ENCODE data around the gene OBP2A. TPM values are rescaled to one million over a fixed set of nuclear protein-coding genes. Genes with fewer than 3 reads are reported as not detected.
A peak's percentile ranks its signal among the peaks of the same experiment; 100 is the strongest.
"Not testable (repeated sequence)": the region's sequence is repeated elsewhere in the genome, so short reads cannot be mapped to it uniquely, and the experiment has no call there.

Gene OBP2A, protein sequence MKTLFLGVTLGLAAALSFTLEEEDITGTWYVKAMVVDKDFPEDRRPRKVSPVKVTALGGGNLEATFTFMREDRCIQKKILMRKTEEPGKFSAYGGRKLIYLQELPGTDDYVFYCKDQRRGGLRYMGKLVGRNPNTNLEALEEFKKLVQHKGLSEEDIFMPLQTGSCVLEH
- not detected in 2 replicates for total RNA-seq (2014; rRNA removed; shearing (Covaris generic))

DNA sequence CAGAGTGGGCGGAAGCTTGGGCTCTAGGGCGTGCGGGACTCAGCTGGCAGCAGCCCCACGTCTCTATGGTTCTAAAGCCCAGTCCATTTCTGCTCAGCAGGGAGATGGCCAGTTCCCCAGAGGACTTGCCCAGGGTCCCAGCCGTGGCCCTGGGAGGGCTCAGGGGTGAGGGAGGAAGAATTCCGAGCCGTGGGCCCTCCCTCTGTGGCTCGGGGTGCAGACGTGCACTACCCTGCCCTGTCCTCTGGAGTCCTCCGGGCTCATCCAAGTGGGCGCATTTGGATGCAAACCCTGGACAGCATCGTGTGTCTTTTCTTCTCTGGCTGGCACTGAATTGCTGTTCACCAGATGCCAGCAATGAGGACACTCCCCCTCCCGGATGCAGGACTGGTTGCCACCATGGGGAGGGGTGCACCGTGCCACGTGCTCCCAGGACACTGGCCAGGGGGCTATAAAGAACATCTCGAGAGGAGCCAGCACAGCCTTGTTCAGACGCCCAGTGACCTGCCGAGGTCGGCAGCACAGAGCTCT is at the start of gene OBP2A:
TSS of gene OBP2A (plus strand) at position 481 of the 531 bp plus-strand sequence. CDS start 55 bp downstream, outside the sequence.
- not testable (repeated sequence) for H3K27me3 ChIP-seq (replicated peaks); H3K9me3 ChIP-seq (replicated peaks); DNase-seq (ENCODE audit: low read depth in 1 of 2, low spot score in 2 of 2)

DNA sequence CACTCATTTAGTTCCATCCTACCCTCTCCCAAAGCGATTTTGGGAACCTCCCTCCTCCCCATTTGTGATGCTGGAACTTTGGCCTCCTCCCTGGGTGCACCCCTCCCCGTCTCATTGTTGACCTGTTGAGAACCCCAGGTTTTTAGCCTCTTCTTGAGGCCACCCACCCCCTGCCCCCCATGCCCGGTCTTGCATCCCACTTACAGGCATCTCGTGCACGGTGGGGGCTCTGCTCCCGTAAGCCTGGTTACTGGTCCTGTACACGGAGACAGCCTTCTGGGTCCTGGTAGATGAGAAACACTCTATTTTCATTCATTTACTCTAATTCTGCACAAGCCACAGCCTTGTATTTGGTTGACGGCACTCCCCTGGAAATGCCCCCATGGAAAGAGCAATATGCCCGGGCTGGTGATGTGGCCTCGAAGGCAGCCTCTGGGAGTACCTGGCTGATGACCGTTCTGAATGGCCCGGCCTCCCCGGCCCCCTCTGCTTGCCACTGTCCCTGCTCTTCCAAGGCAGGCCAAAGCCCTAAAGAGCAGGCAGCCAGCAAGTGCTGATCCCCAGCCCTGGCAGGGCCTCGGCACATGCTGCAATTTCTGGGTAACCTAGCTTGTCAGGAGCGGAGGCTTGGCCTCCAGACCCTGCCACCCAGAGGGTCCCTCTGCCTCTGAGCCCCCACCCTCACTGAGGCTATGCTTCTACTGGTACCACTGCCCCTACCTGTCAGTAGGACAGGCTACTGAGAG is 47.4 kb upstream of the OBP2A start:
- no peak overlapping the region for H3K27ac ChIP-seq
- H3K36me3 ChIP-seq = peaks cover 29% of the 10 kb centered on the region
- no peak overlapping the region for H3K4me3 ChIP-seq
- H3K4me1 ChIP-seq (replicated peaks) = peaks cover 21% of the 10 kb centered on the region
- H3K27me3 ChIP-seq (replicated peaks) = no peaks in the 10 kb centered on the region; the same call in 1 of the 2 replicates
- no peak for DNase-seq (ENCODE audit: low read depth in 1 of 2, low spot score in 2 of 2)
- H3K9me3 ChIP-seq (replicated peaks) = no peaks in the 10 kb centered on the region

More for the DNA sequence above, at the start of gene OBP2A:
- not testable (repeated sequence) for H3K36me3 ChIP-seq; H3K4me3 ChIP-seq; H3K27ac ChIP-seq; H3K4me1 ChIP-seq (replicated peaks)

DNA sequence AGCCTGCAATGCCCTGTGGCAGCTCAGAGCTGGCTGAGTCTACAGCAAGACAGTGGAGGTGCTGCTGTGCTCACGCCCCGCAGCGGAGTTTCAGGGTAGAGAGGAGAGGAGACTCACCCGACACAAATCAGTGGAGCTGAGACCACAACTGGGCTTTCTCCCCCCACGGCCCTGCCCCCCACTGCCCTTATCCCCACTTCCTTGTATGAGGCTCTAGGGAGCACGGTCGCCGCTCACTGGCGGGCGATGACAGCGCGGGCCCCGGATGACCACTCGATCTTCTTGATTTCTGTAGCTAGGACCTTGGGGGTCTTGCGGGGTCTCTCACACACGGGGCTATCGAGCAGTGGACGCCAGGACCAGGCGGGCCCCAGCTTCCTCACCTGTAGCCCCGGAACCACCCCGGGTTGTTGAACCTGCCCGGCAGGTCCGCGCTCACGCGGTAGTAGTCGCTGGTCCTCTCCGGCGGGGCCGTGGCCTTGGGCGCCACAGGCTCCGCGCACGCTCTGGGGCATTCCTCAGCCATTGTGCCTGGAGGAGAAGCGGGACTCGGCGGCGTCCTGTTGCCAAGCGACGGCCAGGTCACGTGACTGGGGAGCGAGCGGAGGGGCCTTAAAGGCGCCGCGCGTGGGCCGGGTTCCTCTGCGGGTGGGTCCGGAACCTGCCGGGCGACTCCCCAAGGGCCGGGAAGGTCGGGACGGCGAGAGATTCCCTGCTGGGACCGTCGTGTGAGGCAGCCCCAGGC is 46.4 kb upstream of the OBP2A start:
- H3K27ac ChIP-seq = no peak overlapping the region

DNA sequence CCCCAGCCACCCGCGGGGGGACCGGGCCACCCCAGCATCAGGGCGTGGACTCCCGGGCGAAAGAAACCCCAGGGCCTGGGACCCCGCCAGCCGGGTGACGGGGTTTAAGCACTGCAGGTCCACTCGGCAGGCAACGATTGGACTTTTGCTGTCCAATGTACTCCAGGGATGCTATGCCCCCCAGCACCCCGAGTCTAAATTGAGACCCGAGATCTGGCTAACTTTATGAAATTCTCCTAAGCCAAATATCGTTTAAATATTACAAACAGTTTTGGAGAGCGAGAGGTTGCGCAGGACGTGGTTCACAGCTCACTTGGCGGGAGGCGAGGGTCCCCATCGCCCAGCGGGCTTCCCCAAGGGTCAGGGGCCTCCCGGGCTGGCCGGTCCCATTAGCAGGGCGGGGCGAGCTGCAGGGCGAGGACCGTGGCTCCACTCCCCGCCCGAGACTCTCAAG is 45.8 kb upstream of the OBP2A start:
- Histone ChIP-seq H3K27ac (no peak overlapping the region), H3K36me3 (peaks cover 45% of the 10 kb centered on the region), H3K4me1 (replicated peaks) (peaks cover 21% of the 10 kb centered on the region), H3K4me3 (peak overlapping the region; percentile 77), H3K9me3 (replicated peaks) (no peaks in the 10 kb centered on the region), H3K27me3 (replicated peaks) (no peaks in the 10 kb centered on the region; the same call in 1 of the 2 replicates)
- DNase-seq (ENCODE audit: low read depth in 1 of 2, low spot score in 2 of 2) = peak in 1 of 2 experiments; percentile 84

More for the DNA sequence above, 46.4 kb upstream of the OBP2A start:
- peaks cover 21% of the 10 kb centered on the region for H3K4me1 ChIP-seq (replicated peaks)
- peak; percentile 85 to 93 for DNase-seq (ENCODE audit: low read depth in 1 of 2, low spot score in 2 of 2)
- no peaks in the 10 kb centered on the region; the same call in 1 of the 2 replicates for H3K27me3 ChIP-seq (replicated peaks)
- peak overlapping the region; percentile 77 for H3K4me3 ChIP-seq
- no peaks in the 10 kb centered on the region for H3K9me3 ChIP-seq (replicated peaks)
- H3K36me3 ChIP-seq = peaks cover 39% of the 10 kb centered on the region

GRCh38 chr9:135500525-135501260 is 45.2 kb upstream of the OBP2A start, which contains the start of gene MRPS2:
MRPS2 (plus strand) TSS chr9:135500682; CDS start chr9:135500711, 29 bp downstream.
- no peaks in the 10 kb centered on the region; the same call in 1 of the 2 replicates for H3K27me3 ChIP-seq (replicated peaks)
- peak; percentile 82 for DNase-seq (ENCODE audit: low read depth in 1 of 2, low spot score in 2 of 2)
- no peaks in the 10 kb centered on the region for H3K9me3 ChIP-seq (replicated peaks)
- H3K4me3 ChIP-seq = peak within 1 kb of the TSS; percentile 77
- H3K36me3 ChIP-seq = peaks cover 48% of the 10 kb centered on the region
- H3K4me1 ChIP-seq (replicated peaks) = peaks cover 21% of the 10 kb centered on the region
- peak within 1 kb of the TSS; percentile 27; the same call in 1 of the 2 replicates for H3K27ac ChIP-seq

DNA sequence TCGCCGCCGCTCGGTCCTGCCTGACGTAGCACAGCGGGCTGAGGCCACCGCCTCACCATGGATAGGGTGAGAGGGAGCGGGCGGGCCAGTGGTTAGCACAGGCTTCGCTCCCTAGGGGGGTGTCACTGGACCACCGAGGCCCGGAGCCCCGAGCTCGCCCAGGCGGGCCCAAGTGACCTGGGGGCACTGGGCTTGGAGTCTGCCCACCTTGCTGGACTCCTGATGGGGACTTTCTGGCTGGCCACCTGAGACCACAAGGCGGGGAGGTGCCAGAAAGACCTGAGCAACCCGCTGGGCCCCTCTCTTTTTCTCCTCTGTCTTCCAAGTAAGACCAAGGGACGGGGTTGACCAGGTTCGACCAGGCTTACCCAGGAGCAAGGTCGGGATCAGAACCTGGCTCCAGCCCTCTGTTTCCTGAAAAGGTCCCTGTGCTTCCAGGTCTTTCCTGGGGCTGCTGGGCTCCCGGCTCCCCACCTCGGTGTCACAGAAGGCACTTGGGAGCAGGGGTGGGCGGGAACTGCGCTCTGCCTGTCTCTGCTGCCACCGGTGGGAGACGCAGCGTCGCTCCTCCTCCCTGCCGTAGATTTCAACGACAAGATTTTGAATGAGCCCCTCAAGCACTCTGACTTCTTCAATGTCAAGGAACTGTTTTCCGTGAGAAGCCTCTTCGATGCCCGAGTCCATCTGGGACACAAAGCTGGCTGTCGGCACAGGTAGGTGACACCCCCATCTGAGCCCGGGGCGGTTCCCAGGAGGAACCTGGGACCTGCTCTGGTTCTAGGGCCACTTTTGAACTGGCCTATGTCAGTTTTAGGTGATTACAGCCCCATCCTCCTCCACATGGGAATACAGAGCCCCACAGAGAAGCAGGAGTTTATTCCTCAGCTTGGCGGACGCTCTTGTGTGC is 44.4 kb upstream of the OBP2A start:
- DNase-seq (ENCODE audit: low read depth in 1 of 2, low spot score in 2 of 2) = no peak
- Histone ChIP-seq H3K4me3 (peak overlapping the region; percentile 77), H3K4me1 (replicated peaks) (peaks cover 21% of the 10 kb centered on the region), H3K36me3 (peaks cover 48% of the 10 kb centered on the region), H3K27me3 (replicated peaks) (no peaks in the 10 kb centered on the region; the same call in 1 of the 2 replicates), H3K27ac (0 out of 2 replicates have a peak overlapping the region, but pooled peaks have one; percentile 27), H3K9me3 (replicated peaks) (no peaks in the 10 kb centered on the region)

GRCh38 chr9:135502168-135502872 is 43.6 kb upstream of the OBP2A start:
- Histone ChIP-seq H3K4me3 (no peak overlapping the region), H3K27ac (no peak overlapping the region), H3K36me3 (peaks cover 48% of the 10 kb centered on the region), H3K9me3 (replicated peaks) (no peaks in the 10 kb centered on the region), H3K4me1 (replicated peaks) (peaks cover 21% of the 10 kb centered on the region), H3K27me3 (replicated peaks) (no peaks in the 10 kb centered on the region; the same call in 1 of the 2 replicates)
- no peak for DNase-seq (ENCODE audit: low read depth in 1 of 2, low spot score in 2 of 2)

- peaks cover 48% of the 10 kb centered on the region for H3K36me3 ChIP-seq
- H3K4me1 ChIP-seq (replicated peaks) = peaks cover 21% of the 10 kb centered on the region
- no peak for DNase-seq (ENCODE audit: low read depth in 1 of 2, low spot score in 2 of 2)
- H3K27ac ChIP-seq = no peak overlapping the region
- H3K9me3 ChIP-seq (replicated peaks) = no peaks in the 10 kb centered on the region
- no peaks in the 10 kb centered on the region; the same call in 1 of the 2 replicates for H3K27me3 ChIP-seq (replicated peaks)
- H3K4me3 ChIP-seq = no peak overlapping the region
Measured at GRCh38 chr9:135502873-135503321, 43.0 kb upstream of the OBP2A start.

GRCh38 chr9:135503371-135504261 is 42.3 kb upstream of the OBP2A start:
- DNase-seq (ENCODE audit: low read depth in 1 of 2, low spot score in 2 of 2) = no peak
- H3K4me1 ChIP-seq (replicated peaks) = peaks cover 21% of the 10 kb centered on the region
- H3K27ac ChIP-seq = no peak overlapping the region
- H3K36me3 ChIP-seq = peaks cover 48% of the 10 kb centered on the region
- no peaks in the 10 kb centered on the region for H3K27me3 ChIP-seq (replicated peaks)
- no peak overlapping the region for H3K4me3 ChIP-seq
- H3K9me3 ChIP-seq (replicated peaks) = no peaks in the 10 kb centered on the region

- H3K36me3 ChIP-seq = peaks cover 48% of the 10 kb centered on the region
- no peak overlapping the region for H3K4me3 ChIP-seq
- peaks cover 16% of the 10 kb centered on the region for H3K4me1 ChIP-seq (replicated peaks)
- no peaks in the 10 kb centered on the region for H3K27me3 ChIP-seq (replicated peaks)
- H3K27ac ChIP-seq = no peak overlapping the region
- no peaks in the 10 kb centered on the region for H3K9me3 ChIP-seq (replicated peaks)
- DNase-seq (ENCODE audit: low read depth in 1 of 2, low spot score in 2 of 2) = peak in 1 of 2 experiments; percentile 26
Measured at GRCh38 chr9:135504262-135505243, 41.4 kb upstream of the OBP2A start.
